Transverse colon (tissue), 4 donors: ENCODE results near the gene SPTBN1.

ENCODE experiments used
- CTCF ChIP-seq, 5 experiments: fragments of 200-600 bp in 3 of 5; fragments of 450-650 bp in 2 of 5; sonication (generic) in 3 of 5; IDR thresholded peaks; 1 replicate in 2 of 5; 2 replicates in 3 of 5; pipeline ENCODE4 v1.5.1; 2016 to 2017; ENCODE audit warnings: antibody characterized with exemption in 5 of 5, inconsistent platforms in 3 of 5, mild to moderate bottlenecking in 2 of 5, moderate library complexity in 1 of 5
- EP300 ChIP-seq: sonication (generic); formaldehyde crosslinking; IDR thresholded peaks from one replicate; pipeline ENCODE4 v1.6.1; 2017; ENCODE audit warnings: antibody characterized with exemption, low read depth
- POLR2A ChIP-seq: fragments of 450-650 bp; IDR thresholded peaks from one replicate; pipeline ENCODE4 v1.6.1; 2016; ENCODE audit warnings: antibody characterized with exemption, mild to moderate bottlenecking, moderate library complexity
- POLR2AphosphoS5 ChIP-seq, 3 donors: sonication (generic); formaldehyde crosslinking; IDR thresholded peaks; one replicate each; pipeline ENCODE4 v1.6.1; 2016; ENCODE audit warnings: antibody characterized with exemption in 3 of 3

- TF ChIP-seq CTCF (IDR thresholded peaks at IDR 0.05), result no peak
- TF ChIP-seq POLR2AphosphoS5 (IDR thresholded peaks at IDR 0.05), result no peak
- TF ChIP-seq EP300, result no peak
- TF ChIP-seq POLR2A, result no peak
Measured at GRCh38 chr2:54604871-54605270, 148.7 kb downstream of the SPTBN1 start.
